ENCODE results near the gene RPS27.

GRCh38 chr1:153945131-153945794 is 45.3 kb upstream of the RPS27 start:
- TF ChIP-seq ZNF274 (IDR thresholded peaks at IDR 0.05; ENCODE audit: low read depth, low read length): no peak
- no peak for TF ChIP-seq YY1 (IDR thresholded peaks at IDR 0.05; ENCODE audit: insufficient read depth, insufficient read length)

Measured in NT2/D1 (cell line).